NCI-H510A (cell line): ENCODE data around the gene SPEM2.

Source experiments
- DNase-seq: peaks from one replicate; lab custom pipeline; 2025; lab: John Stamatoyannopoulos, UW

Gene SPEM2

DNA sequence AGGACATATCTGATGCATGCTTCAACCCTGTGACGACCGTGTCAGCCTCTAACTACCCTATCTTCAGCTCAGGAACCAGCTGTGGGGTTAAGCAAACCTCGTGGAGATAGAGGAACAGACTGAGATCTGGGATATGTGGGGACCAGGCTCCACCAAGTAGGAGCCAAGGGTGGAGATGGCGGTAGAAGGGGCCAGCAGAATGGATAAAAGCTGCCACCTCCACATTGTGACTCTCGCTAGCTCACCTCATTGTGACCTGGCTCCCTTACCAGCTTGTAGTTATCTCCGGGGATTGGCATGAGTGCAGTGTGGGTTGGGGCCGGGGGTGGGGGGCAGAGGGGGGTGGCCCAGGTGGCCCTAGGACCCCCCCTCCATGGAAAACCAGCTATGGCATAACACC is at the start of gene SPEM2:
TSS of gene SPEM2 (plus strand) at position 301 of the 400 bp plus-strand sequence. CDS start at position 374, 73 bp downstream.
- no peak for DNase-seq

DNA sequence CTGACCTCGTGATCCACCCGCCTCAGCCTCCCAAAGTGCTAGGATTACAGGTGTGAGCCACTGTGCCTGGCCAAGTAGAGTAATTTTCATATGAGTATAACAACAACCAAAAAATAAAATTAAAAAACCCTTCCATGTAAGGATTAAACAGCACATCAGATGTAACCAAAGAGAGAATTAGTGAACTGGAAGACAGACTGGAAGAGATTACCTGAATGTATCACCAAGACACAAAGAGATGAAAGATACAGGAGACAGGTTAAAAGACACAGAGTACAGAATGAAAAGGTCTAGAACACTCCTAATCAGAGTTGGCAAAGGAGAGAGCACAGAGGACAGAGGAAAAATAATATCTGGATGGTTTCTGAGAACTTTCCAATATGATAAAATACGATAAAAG is 46.3 kb upstream of the SPEM2 start:
- no peak for DNase-seq

GRCh38 chr17:7380321-7380720 is 45.1 kb upstream of the SPEM2 start:
- no peak for DNase-seq

GRCh38 chr17:7380855-7381683 is 44.3 kb upstream of the SPEM2 start, which contains the start of gene TNK1:
Gene TNK1, plus strand, starts transcription at chr17:7381089. Its CDS starts 1,838 bp downstream, at chr17:7382927.
- DNase-seq: no peak

DNA sequence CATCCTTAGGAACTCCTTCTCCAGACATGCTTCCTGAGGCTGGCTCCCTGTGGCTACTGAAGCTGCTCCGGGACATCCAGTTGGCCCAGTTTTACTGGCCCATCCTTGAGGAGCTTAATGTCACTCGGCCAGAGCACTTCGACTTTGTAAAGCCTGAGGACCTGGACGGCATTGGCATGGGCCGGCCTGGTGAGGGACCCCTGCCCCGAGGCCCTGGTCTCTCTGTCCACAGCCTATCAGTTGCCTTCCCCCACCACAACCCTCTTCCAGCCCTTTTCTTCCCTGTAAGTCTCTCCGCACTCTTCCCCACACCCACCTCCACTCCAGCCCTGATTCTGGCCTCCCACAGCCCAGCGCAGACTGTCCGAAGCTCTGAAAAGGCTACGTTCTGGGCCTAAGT is 42.5 kb upstream of the SPEM2 start:
- DNase-seq: no peak

- DNase-seq: no peak
These were observed 42.1 kb upstream of the SPEM2 start for GRCh38 chr17:7383371-7383741.

GRCh38 chr17:7383742-7384488 is 41.5 kb upstream of the SPEM2 start:
- peak; percentile 58 for DNase-seq

DNA sequence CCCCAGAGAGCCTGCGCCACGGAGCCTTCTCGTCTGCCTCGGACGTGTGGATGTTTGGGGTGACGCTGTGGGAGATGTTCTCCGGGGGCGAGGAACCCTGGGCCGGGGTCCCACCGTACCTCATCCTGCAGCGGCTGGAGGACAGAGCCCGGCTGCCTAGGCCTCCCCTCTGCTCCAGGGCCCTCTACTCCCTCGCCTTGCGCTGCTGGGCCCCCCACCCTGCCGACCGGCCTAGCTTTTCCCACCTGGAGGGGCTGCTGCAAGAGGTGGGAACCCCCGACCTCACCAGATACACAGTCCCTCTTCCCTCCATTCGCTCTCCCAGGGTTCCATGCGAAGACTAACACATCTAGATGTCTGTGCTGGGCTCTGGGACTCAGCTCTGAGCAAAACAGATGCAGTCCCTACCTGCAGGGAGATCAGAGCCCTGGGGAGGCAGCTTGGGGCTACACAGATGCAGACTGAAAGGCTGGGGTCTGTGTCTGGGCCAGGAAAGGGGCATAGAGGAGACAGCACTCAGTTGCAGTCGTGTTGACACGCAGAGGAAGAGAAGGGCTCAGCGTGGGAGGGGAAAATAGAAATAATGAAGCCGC is 40.8 kb upstream of the SPEM2 start:
- no peak for DNase-seq

DNA sequence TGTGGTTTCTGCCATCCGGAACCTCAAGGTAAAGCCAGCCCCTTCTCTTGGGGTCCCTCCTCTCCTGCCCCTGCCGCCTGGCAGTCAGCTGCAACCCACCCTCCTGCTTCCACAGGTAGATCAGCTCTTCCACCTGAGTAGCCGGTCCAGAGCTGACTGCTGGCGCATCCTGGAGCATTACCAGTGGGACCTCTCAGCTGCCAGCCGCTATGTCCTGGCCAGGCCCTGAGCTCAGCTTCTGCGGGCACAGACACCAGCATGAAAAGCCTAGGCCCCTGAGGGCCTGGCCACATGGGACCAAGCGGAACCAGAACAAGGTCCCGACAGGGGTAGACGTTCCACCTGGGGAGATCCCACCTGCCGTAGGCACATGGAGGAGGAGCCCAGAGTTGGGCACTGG is 36.6 kb upstream of the SPEM2 start:
- DNase-seq: no peak

- DNase-seq: no peak
These were observed 35.2 kb upstream of the SPEM2 start for GRCh38 chr17:7389924-7390910.

GRCh38 chr17:7391307-7391706 is 34.1 kb upstream of the SPEM2 start:
- no peak for DNase-seq

GRCh38 chr17:7392696-7393612 is 32.5 kb upstream of the SPEM2 start:
- DNase-seq: no peak

GRCh38 chr17:7393613-7394451 is 31.6 kb upstream of the SPEM2 start:
- DNase-seq: peak; percentile 68

DNA sequence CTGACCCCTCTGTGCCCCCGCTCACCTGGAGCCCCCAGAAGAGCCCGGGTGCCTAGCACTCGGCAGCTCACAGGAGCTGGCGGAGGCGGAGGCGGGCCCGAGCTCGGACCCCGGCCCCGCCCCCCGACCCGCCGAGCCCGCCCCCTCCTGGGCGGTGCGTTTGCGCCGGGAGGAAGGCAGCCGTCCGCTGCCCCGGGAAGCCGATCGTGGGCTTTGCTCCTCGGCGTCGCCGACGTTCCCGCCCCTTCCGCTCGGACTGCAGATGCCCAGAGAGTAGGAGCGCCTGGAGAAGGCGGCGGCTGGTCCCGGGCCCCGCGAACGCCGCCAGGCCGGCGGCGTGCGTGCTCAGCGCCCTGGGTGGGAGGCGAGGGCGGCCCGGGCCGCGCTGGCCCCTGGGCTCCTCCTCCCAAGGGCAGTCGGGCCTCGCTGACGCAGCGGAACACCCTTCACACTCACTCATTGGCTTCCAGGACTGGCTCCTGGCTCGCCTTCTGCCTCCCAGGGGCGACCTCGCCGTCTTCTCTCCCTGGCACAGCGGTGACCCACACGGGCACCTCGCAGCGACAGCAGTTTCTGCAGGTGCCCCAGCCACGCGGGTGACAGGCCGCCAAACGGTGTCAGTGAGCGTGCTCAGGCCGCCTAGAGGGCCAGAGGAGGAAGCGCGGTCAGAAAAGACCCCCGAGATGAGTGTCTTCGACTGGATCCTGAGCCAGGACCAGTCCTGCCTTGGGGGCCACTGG is 30.8 kb upstream of the SPEM2 start, which contains the start of gene PLSCR3:
TSS of gene PLSCR3 (minus strand) at position 74 of the 740 bp plus-strand sequence. CDS start 415 bp downstream, outside the sequence.
- DNase-seq: peak; percentile 80

DNA sequence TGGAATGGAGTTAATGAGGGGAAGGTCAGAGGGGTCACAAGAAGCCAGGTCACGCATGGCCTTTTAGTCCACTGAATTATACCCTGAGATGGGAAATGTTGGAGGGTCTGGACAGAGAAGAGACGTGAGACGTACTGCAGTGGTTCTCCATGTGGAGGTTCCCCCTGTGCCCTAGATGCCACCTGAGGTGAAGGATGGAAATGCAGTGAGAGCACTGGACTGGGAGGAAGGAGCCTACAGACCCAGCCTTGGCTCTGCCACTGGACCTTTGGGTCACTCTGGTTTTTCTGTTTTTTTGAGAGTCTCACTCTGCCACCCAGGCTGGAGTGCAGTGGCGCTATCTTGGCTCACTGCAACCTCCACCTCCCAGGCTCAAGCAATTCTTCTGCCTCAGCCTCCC is 29.3 kb upstream of the SPEM2 start:
- DNase-seq: no peak

- DNase-seq: no peak
These were observed 26.8 kb upstream of the SPEM2 start for GRCh38 chr17:7398612-7399011.

DNA sequence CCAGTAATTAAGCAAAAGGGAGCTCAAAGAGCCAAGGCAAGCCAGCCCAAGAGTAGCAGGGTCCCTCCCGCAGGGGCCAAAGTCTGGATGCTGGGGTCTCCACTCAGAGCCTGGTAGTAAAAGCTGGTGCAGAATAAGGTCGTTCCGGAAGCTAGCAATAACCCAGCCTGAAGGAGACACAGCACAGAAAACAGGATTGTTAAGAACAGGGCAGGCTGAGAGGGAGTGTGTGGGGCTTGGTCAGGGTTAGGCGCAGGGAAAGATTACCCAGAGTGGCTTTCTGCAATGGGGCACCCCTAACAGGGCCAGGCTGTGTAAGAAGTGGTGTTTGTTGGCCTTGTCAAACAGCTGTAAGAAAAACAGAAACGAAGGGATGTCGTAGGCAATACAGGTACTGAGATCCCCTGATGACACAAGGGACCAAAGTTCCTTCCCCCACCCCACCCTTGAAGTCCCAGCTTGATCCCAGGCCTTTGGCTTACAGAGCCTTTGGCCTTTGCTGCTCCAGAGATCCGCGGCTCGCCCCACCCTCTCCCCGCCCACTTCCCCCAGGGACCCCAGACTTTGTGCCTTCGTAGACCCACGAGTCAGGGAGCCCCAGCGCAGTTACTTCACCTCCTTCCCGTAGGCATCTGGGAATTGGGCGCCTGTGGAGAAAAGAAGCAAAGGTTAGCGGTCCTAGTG is 22.2 kb upstream of the SPEM2 start:
- DNase-seq: no peak

GRCh38 chr17:7403727-7403976 is 21.8 kb upstream of the SPEM2 start:
- DNase-seq: peak; percentile 51
